Measurements from ENCODE around the gene ADGRV1.

GRCh38 chr5:91114658-91115057 lies 556.1 kb downstream of the ADGRV1 start:
- TF ChIP-seq CTCF (IDR thresholded peaks at IDR 0.05): no peak
- no peak for TF ChIP-seq POLR2A (IDR thresholded peaks at IDR 0.05)
